Adipocyte (in vitro differentiated cells): ENCODE data around the gene SHISA6.
"Not testable (repeated sequence)": the region's sequence is repeated elsewhere in the genome, so short reads cannot be mapped to it uniquely, and the experiment has no call there.

Experiments used
- DNase-seq: peaks from one replicate; pipeline ENCODE4 v3.0.0-alpha.2; 2015; ENCODE audit warnings: low read depth
- H3K27me3 ChIP-seq: replicated peaks from 2 replicates; pipeline ENCODE4 v1.7.0; 2013; ENCODE audit warnings: mild to moderate bottlenecking, low read length, moderate library complexity; ENCODE audit not compliant: control insufficient read depth, insufficient read depth
- H3K36me3 ChIP-seq: 2 replicates; pipeline ENCODE4 v1.7.0; 2013; ENCODE audit warnings: low read length, mild to moderate bottlenecking, moderate library complexity; ENCODE audit not compliant: control insufficient read depth, insufficient read depth, severe bottlenecking
- H3K4me1 ChIP-seq: 2 replicates; pipeline ENCODE4 v1.7.0; 2013; ENCODE audit warnings: mild to moderate bottlenecking, low read length, moderate library complexity; ENCODE audit not compliant: control insufficient read depth, insufficient read depth
- H3K4me3 ChIP-seq: 2 replicates; pipeline ENCODE4 v1.7.0; 2013; ENCODE audit warnings: mild to moderate bottlenecking, low read length, moderate library complexity
- H3K9ac ChIP-seq: 2 replicates; pipeline ENCODE4 v1.7.0; 2013; ENCODE audit warnings: mild to moderate bottlenecking, low read length, moderate library complexity
- H3K9me3 ChIP-seq: 2 replicates; pipeline ENCODE4 v1.7.0; 2013; ENCODE audit warnings: mild to moderate bottlenecking, low read length, moderate library complexity; ENCODE audit not compliant: control insufficient read depth

Gene SHISA6

DNA sequence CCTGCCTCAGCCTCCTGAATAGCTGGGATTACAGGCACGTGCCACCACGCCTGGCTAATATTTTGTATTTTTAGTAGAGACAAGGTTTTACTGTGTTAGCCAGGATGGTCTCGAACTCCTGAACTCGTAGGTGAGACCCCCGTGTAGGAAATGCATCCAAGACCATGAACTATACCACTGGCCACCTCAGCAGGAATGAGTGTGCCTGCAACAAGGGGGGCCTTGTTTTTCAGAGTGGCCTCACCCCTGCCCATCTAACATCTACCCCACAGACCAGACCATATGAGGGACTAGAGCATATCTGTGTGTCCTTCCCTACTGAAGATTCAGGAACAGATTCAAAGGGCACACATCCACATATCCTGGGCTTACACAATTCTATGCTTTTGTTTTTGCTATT lies 44.9 kb downstream of the SHISA6 start:
- Histone ChIP-seq H3K9me3 (peaks cover 11% of the 10 kb centered on the region), H3K4me1 (no peaks in the 10 kb centered on the region), H3K9ac (no peak overlapping the region), H3K27me3 (no peaks in the 10 kb centered on the region), H3K4me3 (no peak overlapping the region), H3K36me3 (no peaks in the 10 kb centered on the region)
- DNase-seq, result no peak

DNA sequence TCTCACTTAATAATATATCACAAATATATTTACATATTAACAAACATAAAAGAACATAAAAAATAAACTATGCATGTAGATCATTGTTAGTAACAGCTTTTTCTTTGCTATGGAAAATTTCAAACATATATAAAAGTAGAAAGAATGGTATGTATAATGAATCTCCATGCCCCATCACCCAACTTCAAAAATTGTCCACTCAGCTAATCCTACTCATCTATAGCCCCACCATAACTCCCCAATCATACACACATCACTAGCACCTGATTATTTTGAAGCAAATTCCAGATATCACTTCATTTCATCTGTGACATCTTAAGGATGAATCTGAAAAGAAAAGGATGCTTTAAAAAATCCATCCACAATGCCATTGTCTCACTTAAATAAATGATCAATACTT lies 46.8 kb downstream of the SHISA6 start:
- Histone ChIP-seq H3K4me3 (no peak overlapping the region), H3K4me1 (no peaks in the 10 kb centered on the region), H3K36me3 (no peaks in the 10 kb centered on the region), H3K9me3 (peaks cover 5% of the 10 kb centered on the region), H3K9ac (no peak overlapping the region), H3K27me3 (no peaks in the 10 kb centered on the region)
- no peak for DNase-seq

GRCh38 chr17:11290814-11291213 lies 49.8 kb downstream of the SHISA6 start:
- no peaks in the 10 kb centered on the region for H3K27me3 ChIP-seq
- H3K9me3 ChIP-seq, result no peaks in the 10 kb centered on the region
- H3K36me3 ChIP-seq, result no peaks in the 10 kb centered on the region
- H3K4me3 ChIP-seq, result no peak overlapping the region
- no peak overlapping the region for H3K9ac ChIP-seq
- no peak for DNase-seq
- no peaks in the 10 kb centered on the region for H3K4me1 ChIP-seq

GRCh38 chr17:11292491-11292890 lies 51.5 kb downstream of the SHISA6 start:
- Histone ChIP-seq H3K27me3 (no peaks in the 10 kb centered on the region), H3K4me1 (no peaks in the 10 kb centered on the region), H3K36me3 (no peaks in the 10 kb centered on the region), H3K4me3 (no peak overlapping the region), H3K9ac (no peak overlapping the region), H3K9me3 (no peaks in the 10 kb centered on the region)
- DNase-seq, result no peak

DNA sequence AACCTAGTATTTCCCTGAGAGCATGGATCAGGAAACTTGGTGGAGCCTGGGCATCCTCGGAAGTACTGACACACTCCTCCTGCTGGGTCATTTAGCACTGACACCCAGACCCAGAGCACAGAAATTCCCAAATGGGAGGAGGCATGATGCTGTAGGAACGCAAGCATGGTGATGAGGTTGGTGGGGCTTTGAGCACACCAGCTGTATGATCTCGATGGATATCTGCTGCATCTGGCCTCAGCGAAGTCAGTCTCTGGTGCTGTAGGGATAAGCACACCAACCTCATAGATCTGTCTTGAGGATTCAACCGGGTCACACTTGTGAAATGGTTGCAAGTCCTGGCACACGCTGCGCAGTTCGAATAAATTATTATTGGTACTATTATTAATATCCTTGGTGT lies 52.5 kb downstream of the SHISA6 start:
- DNase-seq, result no peak
- Histone ChIP-seq H3K4me1 (no peaks in the 10 kb centered on the region), H3K27me3 (no peaks in the 10 kb centered on the region), H3K9ac (no peak overlapping the region), H3K36me3 (no peaks in the 10 kb centered on the region), H3K4me3 (no peak overlapping the region), H3K9me3 (no peaks in the 10 kb centered on the region)

DNA sequence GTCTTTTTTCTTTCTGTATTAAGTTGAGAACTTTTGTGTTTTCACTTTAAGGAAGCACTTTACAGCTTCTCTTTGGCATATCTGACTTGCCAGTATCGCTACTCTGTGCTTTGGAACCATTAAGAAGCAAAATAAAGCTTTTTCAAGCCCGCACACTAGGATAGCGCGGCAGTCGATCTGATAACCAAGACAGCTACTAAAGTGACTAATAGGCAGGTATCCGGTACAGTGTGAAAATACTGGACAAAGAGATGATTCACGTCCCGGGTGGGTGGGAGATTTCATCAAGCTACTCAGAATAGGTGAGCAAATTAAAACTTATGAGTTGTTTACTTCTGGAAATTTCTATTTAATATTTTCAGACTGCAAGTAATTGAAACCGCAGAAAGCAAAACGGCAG lies 53.8 kb downstream of the SHISA6 start:
- Histone ChIP-seq H3K36me3 (no peaks in the 10 kb centered on the region), H3K4me1 (no peaks in the 10 kb centered on the region), H3K9me3 (no peaks in the 10 kb centered on the region), H3K27me3 (no peaks in the 10 kb centered on the region), H3K9ac (no peak overlapping the region), H3K4me3 (no peak overlapping the region)
- DNase-seq, result no peak

DNA sequence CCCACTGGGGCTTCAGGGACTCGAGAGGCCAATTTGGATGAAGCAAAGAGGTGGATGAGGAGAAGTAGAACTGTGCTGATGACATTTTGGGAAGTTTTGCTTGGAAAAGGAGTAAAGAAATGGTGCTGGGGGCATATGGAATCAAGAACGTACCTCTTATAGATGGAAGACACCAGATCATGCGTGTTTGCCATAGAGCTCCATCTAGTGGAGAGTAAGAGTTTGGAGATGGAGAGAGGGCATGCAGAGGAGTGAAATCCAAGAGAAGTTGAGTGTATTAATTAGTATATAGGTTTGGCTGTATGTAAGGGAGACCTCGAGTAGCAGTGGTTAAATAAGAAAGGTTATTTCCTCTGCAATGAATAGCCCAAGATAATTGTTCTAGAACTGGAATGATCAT lies 56.0 kb downstream of the SHISA6 start:
- Histone ChIP-seq H3K27me3 (no peaks in the 10 kb centered on the region), H3K9ac (no peak overlapping the region), H3K4me1 (no peaks in the 10 kb centered on the region)

DNA sequence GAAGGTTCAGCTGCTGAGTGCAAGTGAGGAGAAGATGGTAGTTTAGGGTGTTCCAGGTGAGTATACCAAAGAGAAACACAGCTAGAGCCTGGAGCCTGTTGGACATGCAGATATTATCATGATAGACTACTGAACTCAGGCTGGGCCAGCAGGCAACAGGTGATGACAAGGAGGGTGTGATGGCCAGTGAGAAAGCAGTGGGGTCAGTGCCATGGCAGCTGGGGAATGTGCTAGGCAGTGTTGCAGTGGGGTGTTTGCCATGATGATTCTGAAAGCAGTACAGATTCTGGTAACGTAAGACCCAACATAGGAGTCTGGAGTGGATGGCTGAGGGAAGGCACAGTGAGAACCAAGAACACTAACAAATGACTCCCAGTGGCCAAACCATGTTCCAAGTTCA lies 57.4 kb downstream of the SHISA6 start:
- Histone ChIP-seq H3K9ac (no peak overlapping the region), H3K9me3 (no peaks in the 10 kb centered on the region), H3K27me3 (no peaks in the 10 kb centered on the region), H3K4me3 (no peak overlapping the region), H3K36me3 (no peaks in the 10 kb centered on the region), H3K4me1 (no peaks in the 10 kb centered on the region)
- no peak for DNase-seq

More for the DNA sequence above, 56.0 kb downstream of the SHISA6 start:
- DNase-seq, result no peak
- Histone ChIP-seq H3K9me3 (no peaks in the 10 kb centered on the region), H3K4me3 (no peak overlapping the region), H3K36me3 (no peaks in the 10 kb centered on the region)

GRCh38 chr17:11300201-11300600 lies 59.2 kb downstream of the SHISA6 start:
- no peaks in the 10 kb centered on the region for H3K9me3 ChIP-seq
- DNase-seq, result no peak
- no peaks in the 10 kb centered on the region for H3K27me3 ChIP-seq
- H3K36me3 ChIP-seq, result no peaks in the 10 kb centered on the region
- no peaks in the 10 kb centered on the region for H3K4me1 ChIP-seq
- no peak overlapping the region for H3K4me3 ChIP-seq
- H3K9ac ChIP-seq, result no peak overlapping the region

- H3K27me3 ChIP-seq, result no peaks in the 10 kb centered on the region
- no peak overlapping the region for H3K4me3 ChIP-seq
- no peaks in the 10 kb centered on the region for H3K36me3 ChIP-seq
- DNase-seq, result no peak
- no peaks in the 10 kb centered on the region for H3K4me1 ChIP-seq
- no peaks in the 10 kb centered on the region for H3K9me3 ChIP-seq
- no peak overlapping the region for H3K9ac ChIP-seq
Measured at GRCh38 chr17:11300738-11301137, 59.7 kb downstream of the SHISA6 start.

DNA sequence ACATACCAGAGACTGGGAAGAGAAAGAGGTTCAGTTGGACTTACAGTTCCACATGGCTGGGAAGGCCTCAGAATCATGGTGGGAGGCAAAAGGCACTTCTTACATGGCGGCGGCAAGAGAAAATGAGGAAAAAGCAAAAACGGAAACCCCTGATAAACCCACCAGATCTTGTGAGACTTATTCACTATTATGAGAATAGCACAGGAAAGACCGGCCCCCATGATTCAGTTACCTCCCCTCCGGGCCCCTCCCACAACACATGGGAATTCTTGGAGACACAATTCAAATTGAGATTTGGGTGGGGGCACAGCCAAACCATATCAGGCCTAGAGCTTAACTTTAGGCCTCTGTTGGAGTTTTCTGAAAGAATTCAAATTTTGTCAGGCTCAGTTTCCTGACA lies 60.9 kb downstream of the SHISA6 start:
- not testable (repeated sequence) for H3K9me3 ChIP-seq, DNase-seq, H3K4me3 ChIP-seq, H3K36me3 ChIP-seq, H3K4me1 ChIP-seq, H3K27me3 ChIP-seq, H3K9ac ChIP-seq

- H3K4me1 ChIP-seq, result no peaks in the 10 kb centered on the region
- DNase-seq, result no peak
- H3K36me3 ChIP-seq, result no peaks in the 10 kb centered on the region
- H3K9ac ChIP-seq, result no peak overlapping the region
- H3K4me3 ChIP-seq, result no peak overlapping the region
- no peaks in the 10 kb centered on the region for H3K9me3 ChIP-seq
- H3K27me3 ChIP-seq, result no peaks in the 10 kb centered on the region
Measured at GRCh38 chr17:11302401-11303186, 61.6 kb downstream of the SHISA6 start.
